MM.1S (cell line): ENCODE results near the gene RMND5A.

Source experiments
- DNase-seq: peaks from one replicate; pipeline ENCODE4 v3.0.0-alpha.2; 2015
- H2AFZ ChIP-seq: fragments of 300-600 bp; sonication (generic); 2 replicates; pipeline ENCODE4 v1.6.0; 2016; ENCODE audit warnings: antibody characterized with exemption, low read length
- H3F3A ChIP-seq: fragments of 300-600 bp; sonication (generic); 2 replicates; pipeline ENCODE4 v1.6.1; 2016; ENCODE audit warnings: mild to moderate bottlenecking, antibody characterized with exemption, low read length, moderate library complexity, mixed read lengths; ENCODE audit not compliant: insufficient read depth
- H3K27ac ChIP-seq: fragments of 300-600 bp; sonication (generic); 2 replicates; pipeline ENCODE4 v1.5.1; 2016; ENCODE audit warnings: mild to moderate bottlenecking, low read length
- H3K27me3 ChIP-seq: fragments of 300-600 bp; sonication (generic); replicated peaks from 2 replicates; pipeline ENCODE4 v1.6.0; 2016; ENCODE audit warnings: low read length; ENCODE audit not compliant: insufficient read depth
- H3K36me3 ChIP-seq: fragments of 300-600 bp; sonication (generic); replicated peaks from 2 replicates; pipeline ENCODE4 v1.6.1; 2016; ENCODE audit warnings: mild to moderate bottlenecking, low read length, mixed read lengths; ENCODE audit not compliant: insufficient read depth
- H3K4me1 ChIP-seq: fragments of 300-600 bp; sonication (generic); 2 replicates; pipeline ENCODE4 v1.6.1; 2016; ENCODE audit warnings: low read length, mixed read lengths
- H3K4me2 ChIP-seq: fragments of 300-600 bp; sonication (generic); 2 replicates; pipeline ENCODE4 v1.6.0; 2016; ENCODE audit warnings: low read depth, low read length
- H3K4me3 ChIP-seq: fragments of 300-600 bp; sonication (generic); 2 replicates; pipeline ENCODE4 v1.5.1; 2016; ENCODE audit warnings: low read length, mixed read lengths
- H3K79me2 ChIP-seq: fragments of 300-600 bp; sonication (generic); 2 replicates; pipeline ENCODE4 v1.6.1; 2016; ENCODE audit warnings: mixed run types, low read length, mixed read lengths
- H3K9ac ChIP-seq: fragments of 300-600 bp; sonication (generic); 2 replicates; pipeline ENCODE4 v1.6.1; 2016; ENCODE audit warnings: low read length, mixed read lengths
- H3K9me2 ChIP-seq: fragments of 300-600 bp; sonication (generic); replicated peaks from 2 replicates; pipeline ENCODE4 v1.6.1; 2016; ENCODE audit warnings: mild to moderate bottlenecking, low read length, mixed read lengths; ENCODE audit not compliant: insufficient read depth
- H3K9me3 ChIP-seq: fragments of 300-600 bp; sonication (generic); replicated peaks from 2 replicates; pipeline ENCODE4 v1.6.1; 2016; ENCODE audit warnings: mild to moderate bottlenecking, low read length, mixed read lengths; ENCODE audit not compliant: insufficient read depth
- H4K20me1 ChIP-seq: fragments of 300-600 bp; sonication (generic); 2 replicates; pipeline ENCODE4 v1.6.1; 2016; ENCODE audit warnings: mild to moderate bottlenecking, low read length, moderate library complexity, mixed read lengths; ENCODE audit not compliant: insufficient read depth
- CTCF ChIP-seq: fragments of 300-600 bp; sonication (generic); IDR thresholded peaks from 2 replicates; pipeline ENCODE4 v1.5.1; 2016; ENCODE audit warnings: antibody characterized with exemption, low read length, mixed read lengths
- EZH2 ChIP-seq: fragments of 300-600 bp; sonication (generic); optimal IDR thresholded peaks from 2 replicates; pipeline ENCODE3; 2017; ENCODE audit warnings: low read depth, mild to moderate bottlenecking, antibody characterized with exemption, low read length, mixed read lengths
- EZH2phosphoT487 ChIP-seq: fragments of 300-600 bp; sonication (generic); IDR thresholded peaks from 2 replicates; pipeline ENCODE4 v1.6.1; 2018; ENCODE audit warnings: antibody characterized with exemption, low read length

The RMND5A gene

GRCh38 chr2:86787736-86788135 is 67.6 kb downstream of the RMND5A start:
- TF ChIP-seq EZH2, result no peak
- TF ChIP-seq CTCF, result no peak
- no peak for TF ChIP-seq EZH2phosphoT487
- Histone ChIP-seq H2AFZ (no peak overlapping the region), H3K9me2 (no peaks in the 10 kb centered on the region), H3F3A (peaks cover 9% of the 10 kb centered on the region), H3K27me3 (peaks cover 15% of the 10 kb centered on the region; the same call in 1 of the 2 replicates), H3K27ac (no peak overlapping the region), H3K4me2 (no peak overlapping the region), H3K9ac (no peak overlapping the region), H3K9me3 (no peaks in the 10 kb centered on the region), H3K79me2 (no peaks in the 10 kb centered on the region), H4K20me1 (no peaks in the 10 kb centered on the region), H3K4me1 (peaks cover 9% of the 10 kb centered on the region; the same call in 1 of the 2 replicates), H3K4me3 (no peak overlapping the region), H3K36me3 (no peaks in the 10 kb centered on the region)
- no peak for DNase-seq

GRCh38 chr2:86788165-86788564 is 68.1 kb downstream of the RMND5A start:
- Histone ChIP-seq H3K4me3 (no peak overlapping the region), H3K9me3 (no peaks in the 10 kb centered on the region), H3K79me2 (no peaks in the 10 kb centered on the region), H4K20me1 (no peaks in the 10 kb centered on the region), H3K9ac (no peak overlapping the region), H3K4me1 (peaks cover 11% of the 10 kb centered on the region), H3K27me3 (peaks cover 15% of the 10 kb centered on the region; the same call in 1 of the 2 replicates), H2AFZ (no peak overlapping the region), H3F3A (peaks cover 9% of the 10 kb centered on the region), H3K9me2 (no peaks in the 10 kb centered on the region), H3K36me3 (no peaks in the 10 kb centered on the region), H3K4me2 (no peak overlapping the region), H3K27ac (no peak overlapping the region)
- no peak for DNase-seq
- TF ChIP-seq CTCF, result no peak
- TF ChIP-seq EZH2, result no peak
- no peak for TF ChIP-seq EZH2phosphoT487

- Histone ChIP-seq H3K9me2 (no peaks in the 10 kb centered on the region), H2AFZ (no peak overlapping the region), H3F3A (peaks cover under 1% of the 10 kb centered on the region), H3K36me3 (no peaks in the 10 kb centered on the region), H4K20me1 (no peaks in the 10 kb centered on the region), H3K27me3 (peaks cover 15% of the 10 kb centered on the region; the same call in 1 of the 2 replicates), H3K4me1 (peaks cover 13% of the 10 kb centered on the region), H3K9ac (no peak overlapping the region), H3K79me2 (no peaks in the 10 kb centered on the region), H3K27ac (no peak overlapping the region), H3K4me3 (no peak overlapping the region), H3K4me2 (no peak overlapping the region), H3K9me3 (no peaks in the 10 kb centered on the region)
- DNase-seq, result no peak
- no peak for TF ChIP-seq CTCF
- TF ChIP-seq EZH2phosphoT487, result no peak
- TF ChIP-seq EZH2, result no peak
These were observed 69.0 kb downstream of the RMND5A start for GRCh38 chr2:86788881-86789686.
